ENCODE results near the gene CLIC4. TPM values are rescaled to one million over a fixed set of nuclear protein-coding genes. Genes with fewer than 3 reads are reported as not detected.

CLIC4 gene
- total and polyA plus RNA-seq, 2 of the 8 experiments (the other 6 are each of a cell fraction or from before 2014, with no cell fraction given), result 77.5 to 293 TPM

DNA sequence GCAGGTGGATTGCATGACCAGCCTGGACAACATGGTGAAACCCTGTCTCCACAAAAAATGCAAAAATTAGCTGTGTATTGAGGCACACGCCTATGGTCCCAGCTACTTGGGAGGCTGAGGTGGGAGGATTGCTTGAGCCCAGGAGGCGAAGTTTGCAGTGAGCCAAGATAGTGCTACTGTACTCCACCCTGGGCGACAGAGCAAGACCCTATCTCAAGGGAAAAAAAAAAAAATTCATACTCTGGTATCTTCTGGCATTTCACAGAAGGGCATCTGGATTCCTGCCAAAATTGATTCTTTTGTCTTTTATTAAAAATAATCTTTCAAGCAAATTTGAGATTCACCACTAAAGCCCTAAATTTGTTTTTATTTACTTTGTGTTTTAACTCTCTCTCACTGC is 19.2 kb downstream of the CLIC4 start:
- no peak overlapping the region for H4K5ac ChIP-seq (ENCODE audit: insufficient read length, low read depth, low read length)
- H2BK15ac ChIP-seq (ENCODE audit: low read length), result no peak overlapping the region
- no peak overlapping the region for H3K4me2 ChIP-seq (ENCODE audit: insufficient read depth in 1 of 2, low read depth in 2 of 2, low read length in 2 of 2)
- FAIRE-seq, result no peak
- no peak overlapping the region for H3K9ac ChIP-seq (replicated peaks in 1 of 4; ENCODE audit: extremely low read depth in 1 of 4, low read depth in 3 of 4, low read length in 3 of 4)
- ChIA-PET CTCF (ENCODE audit: partially characterized antibody) (interaction anchor here (0.9 to 2.5 kb wide), 2 partner anchors 76 to 83 kb away, joined by 3 to 9 read pairs; no protein-coding TSS in a partner anchor), POLR2A (ENCODE audit: partially characterized antibody) (interaction anchor here (0.6 to 5.0 kb wide), 8 partner anchors 10 to 116 kb away, joined by 3 to 37 read pairs (median 4); partner anchors contain the start of gene CLIC4)
- H2AFZ ChIP-seq (ENCODE audit: low read length), result no peak overlapping the region
- TF ChIP-seq KDM1A (IDR thresholded peaks at IDR 0.05; ENCODE audit: borderline replicate concordance, low read length) (peak; percentile 22; the same call in 1 of the 2 replicates), MAFK (IDR thresholded peaks at IDR 0.05; ENCODE audit: low read depth, low read length) (no peak)
- peaks cover 9% of the 10 kb centered on the region for H3K79me1 ChIP-seq (ENCODE audit: low read depth, low read length)
- no peak overlapping the region for H2BK5ac ChIP-seq (ENCODE audit: low read depth, low read length)
- no peak overlapping the region; the same call in 1 of the 2 replicates for H4K8ac ChIP-seq (ENCODE audit: extremely low read depth, insufficient read depth, low read length)
- H3K14ac ChIP-seq (ENCODE audit: insufficient read length), result no peak overlapping the region
- H4K20me1 ChIP-seq (replicated peaks in 1 of 2; ENCODE audit: control insufficient read depth in 1 of 2, insufficient read depth in 2 of 2, low read length in 2 of 2), result peaks cover 11 to 17% of the 10 kb centered on the region in 2 experiments
- H2BK12ac ChIP-seq (ENCODE audit: low read depth, low read length), result no peak overlapping the region
- H2AK5ac ChIP-seq (ENCODE audit: low read depth, low read length), result no peak overlapping the region
- DNase-seq (ENCODE audit: low read depth in 1 of 2, low spot score in 2 of 2), result no peak
- H2BK20ac ChIP-seq (ENCODE audit: low read length), result no peak overlapping the region
- H3K4me1 ChIP-seq (replicated peaks in 1 of 4; ENCODE audit: control insufficient read depth in 3 of 4, insufficient read depth in 4 of 4, low read length in 3 of 4), result peaks cover 0 to 7% (median 2%) of the 10 kb centered on the region in 4 experiments; a peak in 4 of 7 replicates
- H3K27me3 ChIP-seq (replicated peaks in 1 of 4; ENCODE audit: control insufficient read depth in 3 of 4, extremely low read depth in 1 of 4, insufficient read depth in 3 of 4, low read length in 3 of 4), result no peaks in the 10 kb centered on the region
- H4K91ac ChIP-seq (replicated peaks; ENCODE audit: insufficient read length, low read length), result no peak overlapping the region
- 83% methylated on average over 3 of the region's 3 CpGs; no CpG with 5 or more reads in 1 of the 2 experiments for WGBS, 2 experiments (ENCODE audit: extremely low coverage in 1 of 2, insufficient coverage in 1 of 2, insufficient read length in 1 of 2, insufficient replicate concordance in 2 of 2, low coverage in 1 of 2, low lambda C conversion rate in 2 of 2, missing lambda C conversion rate in 1 of 2)
- no peaks in the 10 kb centered on the region for H3K36me3 ChIP-seq (ENCODE audit: control insufficient read depth in 2 of 4, insufficient read depth in 4 of 4, low read length in 3 of 4)
- H2BK120ac ChIP-seq (replicated peaks; ENCODE audit: low read depth, low read length), result no peak overlapping the region
- no peak overlapping the region for H3K23ac ChIP-seq (ENCODE audit: insufficient read length)
- H3K18ac ChIP-seq (ENCODE audit: extremely low read depth, low read length), result no peak overlapping the region
- H3K79me2 ChIP-seq (ENCODE audit: control insufficient read depth in 1 of 2, insufficient read depth in 2 of 2, low read length in 2 of 2), result peaks cover 18 to 98% of the 10 kb centered on the region in 2 experiments
- H3K4ac ChIP-seq (replicated peaks; ENCODE audit: insufficient read length, low read depth, low read length), result no peak overlapping the region
- no peaks in the 10 kb centered on the region for H3K23me2 ChIP-seq (ENCODE audit: low read depth, low read length)
- H3K4me3 ChIP-seq (ENCODE audit: extremely low read depth in 1 of 4, insufficient read depth in 2 of 4, low read depth in 3 of 4, low read length in 4 of 4), result no peak overlapping the region
- H3K56ac ChIP-seq (replicated peaks; ENCODE audit: insufficient read length, low read depth, low read length), result no peak overlapping the region
- H3K27ac ChIP-seq (ENCODE audit: low read depth, low read length), result no peak overlapping the region
- H3K9me3 ChIP-seq (ENCODE audit: insufficient read depth in 2 of 2, low read depth in 1 of 2, low read length in 1 of 2), result no peaks in the 10 kb centered on the region
